GM12865 (cell line): ENCODE results near the gene AMN.

Experiments
- DNase-seq: peaks from one replicate; pipeline ENCODE4 v3.0.0; 2010; ENCODE audit warnings: low read depth
- H3K4me3 ChIP-seq: 2 replicates; pipeline ENCODE4 v1.5.1; 2011; ENCODE audit warnings: mild to moderate bottlenecking, low read depth, low read length, control low read depth
- TF ChIP-seq, protein P1 (sequence below): IDR thresholded peaks from 2 replicates; pipeline ENCODE4 v1.5.1; 2011; ENCODE audit warnings: low read length, control low read depth, low read depth, inconsistent platforms; ENCODE audit not compliant: insufficient read depth; ENCODE audit errors: missing control alignments

Gene AMN

DNA sequence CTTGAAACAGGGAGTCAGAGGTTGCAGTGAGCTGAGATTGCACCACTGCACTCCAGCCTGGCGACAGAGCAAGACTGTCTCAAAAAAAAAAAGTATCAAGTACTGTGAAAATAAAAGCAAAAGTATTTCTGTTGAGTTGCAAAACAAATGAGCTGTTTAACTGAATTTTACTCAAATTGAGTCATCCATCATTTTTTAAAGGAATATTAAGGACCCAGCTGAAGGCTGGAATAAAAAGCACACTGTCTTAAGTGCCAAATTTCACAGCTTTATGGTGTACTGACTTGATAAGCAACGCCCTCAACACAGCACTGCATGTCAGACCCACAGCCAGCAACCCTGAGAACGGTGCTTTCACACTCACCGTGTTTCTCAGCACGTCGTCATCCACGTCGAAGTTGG, 57.9 kb downstream of the AMN start:
- TF ChIP-seq, protein P1, sequence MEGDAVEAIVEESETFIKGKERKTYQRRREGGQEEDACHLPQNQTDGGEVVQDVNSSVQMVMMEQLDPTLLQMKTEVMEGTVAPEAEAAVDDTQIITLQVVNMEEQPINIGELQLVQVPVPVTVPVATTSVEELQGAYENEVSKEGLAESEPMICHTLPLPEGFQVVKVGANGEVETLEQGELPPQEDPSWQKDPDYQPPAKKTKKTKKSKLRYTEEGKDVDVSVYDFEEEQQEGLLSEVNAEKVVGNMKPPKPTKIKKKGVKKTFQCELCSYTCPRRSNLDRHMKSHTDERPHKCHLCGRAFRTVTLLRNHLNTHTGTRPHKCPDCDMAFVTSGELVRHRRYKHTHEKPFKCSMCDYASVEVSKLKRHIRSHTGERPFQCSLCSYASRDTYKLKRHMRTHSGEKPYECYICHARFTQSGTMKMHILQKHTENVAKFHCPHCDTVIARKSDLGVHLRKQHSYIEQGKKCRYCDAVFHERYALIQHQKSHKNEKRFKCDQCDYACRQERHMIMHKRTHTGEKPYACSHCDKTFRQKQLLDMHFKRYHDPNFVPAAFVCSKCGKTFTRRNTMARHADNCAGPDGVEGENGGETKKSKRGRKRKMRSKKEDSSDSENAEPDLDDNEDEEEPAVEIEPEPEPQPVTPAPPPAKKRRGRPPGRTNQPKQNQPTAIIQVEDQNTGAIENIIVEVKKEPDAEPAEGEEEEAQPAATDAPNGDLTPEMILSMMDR = no peak
- DNase-seq = no peak
- H3K4me3 ChIP-seq = no peak overlapping the region
